GM13976 (cell line): ENCODE results near the gene IQSEC3.

Source experiments
- DNase-seq: peaks from one replicate; pipeline ENCODE4 v3.0.0; 2012; ENCODE audit warnings: low spot score
- in situ Hi-C: fragments of 300-500 bp; cut with MboI; formaldehyde crosslinking; loops from one replicate; pipeline ENCODE4 v1.12.0; 2022; ENCODE audit warnings: low sequenced_read_pairs, mixed read lengths, inconsistent platforms; ENCODE audit not compliant: unreplicated experiment
- TF ChIP-seq, protein P1 (sequence below): IDR thresholded peaks from 2 replicates; pipeline ENCODE4 v1.5.1; 2012; ENCODE audit warnings: borderline replicate concordance, mild to moderate bottlenecking; ENCODE audit not compliant: insufficient read depth; ENCODE audit errors: extremely low read depth, missing control alignments, control extremely low read depth

Gene IQSEC3

DNA sequence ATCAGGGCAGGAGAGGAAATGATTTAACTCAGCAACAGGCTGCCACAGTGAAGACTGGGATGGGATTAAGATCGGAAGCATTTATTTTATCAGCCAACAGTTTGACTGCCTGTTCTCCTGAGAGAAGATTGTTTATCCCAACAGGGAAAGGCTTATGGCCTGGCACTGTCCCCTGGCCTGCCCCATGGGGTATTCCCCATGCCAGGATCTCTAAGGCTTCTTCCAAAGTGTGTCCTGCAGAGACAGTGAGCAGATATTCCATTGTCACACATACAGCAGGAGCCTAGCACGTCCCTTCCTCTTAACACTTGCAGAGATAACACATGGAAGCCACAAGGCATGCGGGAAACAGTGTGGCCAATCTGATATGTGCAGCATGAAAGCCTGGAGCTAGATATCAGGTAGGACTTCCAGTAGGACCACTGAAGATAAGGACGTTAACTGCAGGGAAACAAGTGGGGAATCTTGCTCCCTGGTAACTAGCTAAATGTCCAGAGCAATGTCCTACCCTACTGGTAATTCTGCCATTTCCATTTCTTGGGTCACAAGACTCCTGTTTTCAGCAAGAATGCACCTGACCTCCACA is 48.2 kb downstream of the IQSEC3 start:
- no peak for DNase-seq
- in situ Hi-C loops = no loop called here
- TF ChIP-seq, protein P1, sequence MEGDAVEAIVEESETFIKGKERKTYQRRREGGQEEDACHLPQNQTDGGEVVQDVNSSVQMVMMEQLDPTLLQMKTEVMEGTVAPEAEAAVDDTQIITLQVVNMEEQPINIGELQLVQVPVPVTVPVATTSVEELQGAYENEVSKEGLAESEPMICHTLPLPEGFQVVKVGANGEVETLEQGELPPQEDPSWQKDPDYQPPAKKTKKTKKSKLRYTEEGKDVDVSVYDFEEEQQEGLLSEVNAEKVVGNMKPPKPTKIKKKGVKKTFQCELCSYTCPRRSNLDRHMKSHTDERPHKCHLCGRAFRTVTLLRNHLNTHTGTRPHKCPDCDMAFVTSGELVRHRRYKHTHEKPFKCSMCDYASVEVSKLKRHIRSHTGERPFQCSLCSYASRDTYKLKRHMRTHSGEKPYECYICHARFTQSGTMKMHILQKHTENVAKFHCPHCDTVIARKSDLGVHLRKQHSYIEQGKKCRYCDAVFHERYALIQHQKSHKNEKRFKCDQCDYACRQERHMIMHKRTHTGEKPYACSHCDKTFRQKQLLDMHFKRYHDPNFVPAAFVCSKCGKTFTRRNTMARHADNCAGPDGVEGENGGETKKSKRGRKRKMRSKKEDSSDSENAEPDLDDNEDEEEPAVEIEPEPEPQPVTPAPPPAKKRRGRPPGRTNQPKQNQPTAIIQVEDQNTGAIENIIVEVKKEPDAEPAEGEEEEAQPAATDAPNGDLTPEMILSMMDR = no peak

DNA sequence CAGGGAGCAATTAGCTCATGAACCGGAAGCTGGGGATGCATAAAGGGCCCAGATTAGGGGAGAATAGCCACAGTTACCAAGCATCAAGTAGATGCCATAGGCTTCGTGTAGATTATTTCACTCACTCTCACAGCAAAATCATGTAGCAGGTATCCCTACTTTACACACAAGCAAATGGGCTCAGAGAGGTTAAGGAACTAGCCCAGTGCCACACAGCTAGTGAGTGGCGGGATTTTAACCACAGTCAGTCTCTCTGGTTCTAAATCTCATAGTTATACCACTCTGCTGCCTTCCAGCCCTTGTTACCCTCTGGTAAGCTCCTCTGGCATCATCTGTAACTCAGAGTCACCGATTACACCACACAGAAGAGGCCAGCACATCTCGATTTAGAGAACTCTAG is 49.0 kb downstream of the IQSEC3 start:
- no peak for DNase-seq
- TF ChIP-seq, protein P1 = no peak
- in situ Hi-C loops = no loop called here

DNA sequence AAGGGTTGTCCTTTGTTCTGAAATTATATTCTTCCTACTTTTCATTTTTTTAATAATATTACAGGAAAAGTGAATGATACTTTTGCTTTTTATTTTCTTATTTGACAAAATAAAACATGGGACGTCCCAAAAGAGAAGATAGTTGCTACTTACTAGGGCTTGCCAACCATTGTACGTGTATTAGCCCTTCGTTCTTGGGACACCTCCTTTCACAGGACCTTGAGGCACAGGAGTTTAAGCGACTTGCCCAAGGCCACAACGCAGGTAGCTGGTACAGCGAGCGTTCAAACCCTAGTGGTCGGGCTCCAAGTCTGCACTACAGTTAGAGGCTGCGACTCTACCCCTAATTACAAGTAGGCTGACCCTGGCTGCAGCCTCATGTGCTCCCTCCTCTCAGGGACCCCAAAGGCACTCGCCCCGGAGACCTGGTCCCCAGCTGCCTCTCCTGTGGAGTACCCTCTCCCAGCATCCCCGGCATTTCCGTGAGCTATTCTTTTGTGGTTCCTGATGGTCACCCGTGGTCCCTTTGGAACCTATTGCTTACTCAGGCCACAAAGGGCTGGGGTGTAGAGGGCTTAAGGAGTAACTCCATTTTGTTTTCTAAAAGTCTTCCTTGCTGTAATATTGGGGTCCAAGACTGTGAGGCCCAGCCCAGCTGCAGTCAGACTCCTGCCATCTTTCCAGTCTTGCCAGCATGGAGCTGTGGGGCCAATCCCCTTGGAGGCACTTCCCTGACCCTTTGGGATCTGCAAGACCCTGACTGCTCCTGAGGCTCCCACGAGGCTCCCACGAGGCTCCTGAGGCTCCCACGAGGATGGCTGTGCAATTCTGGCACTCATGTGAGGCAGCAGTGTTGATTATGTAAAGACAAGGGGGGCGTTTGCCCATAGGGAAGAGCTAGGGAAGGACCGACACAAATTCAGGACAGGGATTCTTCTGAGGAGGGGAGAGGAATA is 49.7 kb downstream of the IQSEC3 start:
- in situ Hi-C loops = no loop called here
- TF ChIP-seq, protein P1 = no peak
- DNase-seq = no peak

DNA sequence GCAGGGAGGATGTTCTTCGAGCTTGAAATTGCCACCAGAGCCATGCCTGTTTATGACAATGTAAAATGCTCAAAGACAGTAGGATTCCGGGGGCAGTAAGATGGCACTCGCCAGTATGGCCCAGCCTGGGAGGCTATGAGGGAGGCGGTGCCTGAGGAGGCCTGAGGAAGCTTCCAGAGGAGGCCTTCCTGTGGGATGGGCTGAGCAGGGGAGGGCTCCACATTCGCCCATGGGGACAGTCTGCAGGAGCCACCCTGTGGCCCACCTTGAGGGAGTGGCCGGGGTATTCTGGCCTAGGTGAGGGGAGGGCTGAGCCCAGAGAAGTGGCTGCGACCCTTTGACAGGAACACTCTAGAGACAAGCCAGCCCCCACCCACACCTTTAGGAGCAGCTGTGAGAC is 50.7 kb downstream of the IQSEC3 start:
- in situ Hi-C loops = no loop called here
- no peak for DNase-seq
- TF ChIP-seq, protein P1 = no peak

DNA sequence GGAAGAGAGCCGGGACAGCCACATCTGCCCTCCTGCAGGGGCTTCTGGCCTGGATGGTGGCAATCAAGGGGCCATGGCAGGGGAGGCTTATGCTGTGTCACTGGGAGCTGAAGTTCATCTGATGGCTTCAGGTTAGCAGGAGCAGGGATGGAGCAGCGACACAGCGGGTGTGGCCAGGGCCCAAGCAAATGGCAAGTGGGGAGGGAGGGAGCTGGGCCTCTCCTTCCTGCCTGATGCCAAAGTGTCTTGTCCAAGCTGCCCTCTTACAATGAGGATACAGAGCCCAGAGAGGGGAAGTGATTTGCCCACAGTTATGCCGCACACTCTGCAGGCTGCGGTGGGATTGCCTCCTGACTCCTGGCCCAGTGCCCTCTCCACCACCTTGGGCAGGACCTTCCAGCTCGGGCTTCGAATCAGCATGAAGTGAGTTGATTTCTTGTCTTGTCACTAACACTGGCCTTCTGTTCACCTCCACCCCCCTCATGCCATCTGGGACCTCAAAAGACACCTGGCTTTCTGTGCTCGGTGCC is 51.3 kb downstream of the IQSEC3 start:
- in situ Hi-C loops = no loop called here
- TF ChIP-seq, protein P1 = no peak

DNA sequence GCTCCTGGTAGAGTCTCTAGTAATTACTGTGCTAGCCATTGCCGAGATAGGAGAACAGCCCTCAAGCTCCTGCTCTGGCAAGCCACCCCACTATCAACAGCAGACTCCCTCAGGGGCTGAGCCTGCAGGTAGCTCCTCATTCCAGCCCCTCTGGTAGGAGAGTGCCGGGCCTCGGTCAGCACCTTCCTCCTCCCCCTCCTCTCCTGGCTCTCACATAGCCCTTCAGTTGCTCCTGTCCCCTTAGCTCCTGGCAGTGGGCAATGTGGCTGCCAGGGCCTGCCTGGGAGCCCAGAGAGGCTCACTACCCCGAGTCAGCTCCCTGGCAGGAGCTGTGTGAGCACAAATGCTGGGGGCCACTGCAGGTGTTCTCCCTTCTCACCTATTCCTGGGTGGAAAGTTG is 52.0 kb downstream of the IQSEC3 start:
- in situ Hi-C loops = no loop called here
- no peak for DNase-seq
- TF ChIP-seq, protein P1 = no peak

More for the DNA sequence above, 51.3 kb downstream of the IQSEC3 start:
- no peak for DNase-seq
